Transverse colon (tissue), 4 donors: ENCODE measurements around the gene MEIOB. TPM values are rescaled to one million over a fixed set of nuclear protein-coding genes. Genes with fewer than 3 reads are reported as not detected.

ENCODE experiments used
- DNase-seq: peaks from one replicate; pipeline ENCODE4 v3.0.0-alpha.2; 2019
- H3K27ac ChIP-seq, 4 donors: fragments of 200-600 bp; sonication (generic); 2 replicates each; pipeline ENCODE4 v1.5.1; 2016 to 2018; ENCODE audit warnings: inconsistent platforms in 4 of 4
- H3K27me3 ChIP-seq: fragments of 200-600 bp; sonication (generic); 2 replicates; pipeline ENCODE4 v1.5.1; 2017; ENCODE audit warnings: inconsistent platforms
- H3K36me3 ChIP-seq, 4 donors: fragments of 200-600 bp; sonication (generic); 2 replicates each; pipeline ENCODE4 v1.5.1; 2017 to 2019; ENCODE audit warnings: inconsistent platforms in 4 of 4
- H3K4me1 ChIP-seq, 4 donors: fragments of 200-600 bp; sonication (generic); 2 replicates each; pipeline ENCODE4 v1.5.1; 2017 to 2020; ENCODE audit warnings: inconsistent platforms in 4 of 4
- H3K4me3 ChIP-seq, 4 donors: fragments of 200-600 bp; sonication (generic); 1 replicate in 1 of 4; 2 replicates in 3 of 4; pipeline versions ENCODE4 v1.5.1 to v1.6.1; 2017 to 2019; ENCODE audit warnings: inconsistent platforms in 4 of 4
- H3K9me3 ChIP-seq, 2 donors: fragments of 200-600 bp; sonication (generic); 2 replicates each; pipeline ENCODE4 v1.5.1; 2017 to 2019; ENCODE audit warnings: inconsistent platforms in 2 of 2
- CTCF ChIP-seq, 5 experiments: fragments of 200-600 bp in 3 of 5; fragments of 450-650 bp in 2 of 5; sonication (generic) in 3 of 5; IDR thresholded peaks; 1 replicate in 2 of 5; 2 replicates in 3 of 5; pipeline ENCODE4 v1.5.1; 2016 to 2017; ENCODE audit warnings: antibody characterized with exemption in 5 of 5, inconsistent platforms in 3 of 5, mild to moderate bottlenecking in 2 of 5, moderate library complexity in 1 of 5
- EP300 ChIP-seq: sonication (generic); formaldehyde crosslinking; IDR thresholded peaks from one replicate; pipeline ENCODE4 v1.6.1; 2017; ENCODE audit warnings: antibody characterized with exemption, low read depth
- POLR2A ChIP-seq: fragments of 450-650 bp; IDR thresholded peaks from one replicate; pipeline ENCODE4 v1.6.1; 2016; ENCODE audit warnings: antibody characterized with exemption, mild to moderate bottlenecking, moderate library complexity
- POLR2AphosphoS5 ChIP-seq, 3 donors: sonication (generic); formaldehyde crosslinking; IDR thresholded peaks; one replicate each; pipeline ENCODE4 v1.6.1; 2016; ENCODE audit warnings: antibody characterized with exemption in 3 of 3
- WGBS, 2 donors: methylation state at CpG; one replicate each; pipeline ENCODE4 v1.1.5; 2018; ENCODE audit warnings: low coverage in 1 of 2; 5-methylcytosine and 5-hydroxymethylcytosine counted together
- in situ Hi-C, 4 donors: fragments of 200-750 bp; cut with MboI; loops; one replicate each; pipeline versions ENCODE4 v1.15.0 to v1.15.1; 2017; ENCODE audit warnings: low sequenced_read_pairs in 3 of 4, low pct_ligation_motif_present in 1 of 4, low pct_unique_long_range_greater_than_20kb in 1 of 4
- intact Hi-C: fragments of 100-400 bp; cut with DNase I; formaldehyde crosslinking; loops from one replicate; pipeline ENCODE4 v1.15.1; 2023; ENCODE audit warnings: low total_unique reads
- total RNA-seq, 4 donors: library from RNA; depleted of rRNA; stranded (reverse); fragments of >200 nt; gene quantifications; one replicate each; pipeline ENCODE4 v1.1.0, GENCODE V29; 2016

The MEIOB gene
- total RNA-seq, 4 donors from 2014 or later, result not detected

- no peak for DNase-seq
- intact Hi-C loops (no loop called here), in situ Hi-C loops (no loop called here)
- Histone ChIP-seq H3K9me3 (no peaks in the 10 kb centered on the region), H3K27me3 (peaks cover 41% of the 10 kb centered on the region), H3K27ac (no peak overlapping the region), H3K4me1 (peaks cover 0 to 11% (median 7%) of the 10 kb centered on the region in 4 donors), H3K36me3 (no peaks in the 10 kb centered on the region), H3K4me3 (no peak overlapping the region)
- 60 to 71% methylated on average over 1 to 22 of the region's 22 CpGs for WGBS, 2 donors
- TF ChIP-seq EP300 (no peak), POLR2A (no peak), CTCF (IDR thresholded peaks at IDR 0.05) (no peak), POLR2AphosphoS5 (IDR thresholded peaks at IDR 0.05) (no peak)
Observed at GRCh38 chr16:1903845-1904840, 32.2 kb upstream of the MEIOB start.

DNA sequence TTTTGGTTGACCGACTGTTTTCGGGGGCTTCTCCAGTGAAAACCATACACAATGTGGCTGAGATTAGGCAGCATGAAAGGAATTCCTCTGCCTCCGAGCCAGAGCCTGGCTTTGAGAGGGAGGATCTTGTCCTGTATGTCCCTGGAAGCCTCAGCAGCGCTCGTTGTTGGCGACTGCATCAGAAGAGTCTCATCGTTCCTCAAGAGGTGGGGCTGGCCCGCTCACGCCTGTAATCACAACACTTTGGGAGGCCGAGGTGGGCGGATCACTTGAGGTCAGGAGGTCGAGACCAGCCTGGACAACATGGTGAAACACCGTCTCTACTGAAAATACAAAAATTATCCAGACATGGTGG is 31.2 kb upstream of the MEIOB start:
- H3K27ac ChIP-seq, result no peak overlapping the region
- peaks cover 0 to 11% (median 7%) of the 10 kb centered on the region in 4 donors for H3K4me1 ChIP-seq
- TF ChIP-seq CTCF (IDR thresholded peaks at IDR 0.05) (no peak), POLR2AphosphoS5 (IDR thresholded peaks at IDR 0.05) (no peak), EP300 (no peak), POLR2A (no peak)
- no peak for DNase-seq
- no peaks in the 10 kb centered on the region for H3K36me3 ChIP-seq
- in situ Hi-C loops (no loop called here), intact Hi-C loops (no loop called here)
- peaks cover 33% of the 10 kb centered on the region for H3K27me3 ChIP-seq
- no peaks in the 10 kb centered on the region for H3K9me3 ChIP-seq
- WGBS, 2 donors, result 66 to 67% methylated on average over 1 to 13 of the region's 13 CpGs
- H3K4me3 ChIP-seq, result no peak overlapping the region

GRCh38 chr16:1902547-1903219 is 30.7 kb upstream of the MEIOB start:
- intact Hi-C loops (no loop called here), in situ Hi-C loops (no loop called here)
- 84 to 90% methylated on average over 2 to 20 of the region's 20 CpGs for WGBS, 2 donors
- H3K27me3 ChIP-seq, result peaks cover 28% of the 10 kb centered on the region
- H3K4me3 ChIP-seq, result no peak overlapping the region
- H3K4me1 ChIP-seq, result peaks cover 0 to 11% (median 7%) of the 10 kb centered on the region in 4 donors
- TF ChIP-seq POLR2A (no peak), CTCF (IDR thresholded peaks at IDR 0.05) (no peak), EP300 (no peak), POLR2AphosphoS5 (IDR thresholded peaks at IDR 0.05) (no peak)
- no peaks in the 10 kb centered on the region for H3K36me3 ChIP-seq
- no peaks in the 10 kb centered on the region for H3K9me3 ChIP-seq
- no peak for DNase-seq
- no peak overlapping the region for H3K27ac ChIP-seq

GRCh38 chr16:1900452-1900774 is 28.4 kb upstream of the MEIOB start:
- Histone ChIP-seq H3K27ac (peak overlapping the region; percentile 5 to 64 (median 39)), H3K4me3 (no peak overlapping the region), H3K36me3 (no peaks in the 10 kb centered on the region), H3K9me3 (no peaks in the 10 kb centered on the region), H3K4me1 (peaks cover 0 to 15% (median 7%) of the 10 kb centered on the region in 4 donors), H3K27me3 (peaks cover 8% of the 10 kb centered on the region)
- 40 to 100% methylated on average over 1 to 9 of the region's 9 CpGs for WGBS, 2 donors
- no peak for TF ChIP-seq CTCF (IDR thresholded peaks at IDR 0.05)
- no peak for TF ChIP-seq POLR2A
- no peak for TF ChIP-seq POLR2AphosphoS5 (IDR thresholded peaks at IDR 0.05)
- TF ChIP-seq EP300, result no peak
- in situ Hi-C loops, result no loop called here
- DNase-seq, result no peak
- intact Hi-C loops, result no loop called here
